ENCODE results near the gene PRKN.

The PRKN gene

DNA sequence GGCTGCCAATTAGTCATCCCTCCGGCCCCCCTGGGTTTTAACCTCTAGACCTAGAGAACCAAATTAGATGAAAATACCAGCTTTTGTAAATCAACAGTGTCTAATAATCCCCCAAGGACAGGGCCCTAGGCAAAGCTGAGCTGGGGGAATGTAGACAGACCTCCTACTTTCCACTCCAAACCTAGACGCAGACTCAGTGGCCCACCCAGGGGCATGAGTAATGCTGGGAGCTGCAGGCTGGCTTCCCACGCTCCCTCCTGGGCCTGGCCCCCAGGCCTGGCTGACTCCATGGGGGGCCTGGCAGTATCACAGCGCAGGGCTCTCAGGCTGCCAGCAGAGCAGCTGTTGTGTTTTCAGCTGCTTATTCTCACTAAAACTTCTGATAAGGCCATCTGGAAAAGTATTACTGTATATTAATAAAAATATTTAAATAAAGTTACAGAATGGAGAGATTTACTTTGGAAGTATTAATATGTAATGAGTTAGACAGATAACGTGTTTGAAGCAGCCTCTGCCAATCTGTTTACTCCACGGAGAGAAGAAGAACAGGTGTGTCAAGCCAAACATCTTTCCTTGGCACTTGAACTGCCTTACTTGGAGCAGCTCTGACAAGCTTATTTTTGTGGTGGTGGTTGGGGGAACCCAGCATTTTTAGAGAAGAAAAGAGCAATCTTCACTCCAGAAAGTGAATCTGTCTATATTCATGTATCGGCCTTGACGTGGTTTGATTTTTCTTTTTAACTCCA is 1309.7 kb downstream of the PRKN start:
- DNase-seq: no peak

- DNase-seq: no peak
Observed at GRCh38 chr6:161415302-161415855, 1312.2 kb downstream of the PRKN start.

- DNase-seq: no peak
Observed at GRCh38 chr6:161414707-161415106, 1312.9 kb downstream of the PRKN start.

GRCh38 chr6:161414180-161414579 is 1313.4 kb downstream of the PRKN start:
- DNase-seq: no peak

GRCh38 chr6:161413355-161413771 is 1314.2 kb downstream of the PRKN start:
- no peak for DNase-seq

DNA sequence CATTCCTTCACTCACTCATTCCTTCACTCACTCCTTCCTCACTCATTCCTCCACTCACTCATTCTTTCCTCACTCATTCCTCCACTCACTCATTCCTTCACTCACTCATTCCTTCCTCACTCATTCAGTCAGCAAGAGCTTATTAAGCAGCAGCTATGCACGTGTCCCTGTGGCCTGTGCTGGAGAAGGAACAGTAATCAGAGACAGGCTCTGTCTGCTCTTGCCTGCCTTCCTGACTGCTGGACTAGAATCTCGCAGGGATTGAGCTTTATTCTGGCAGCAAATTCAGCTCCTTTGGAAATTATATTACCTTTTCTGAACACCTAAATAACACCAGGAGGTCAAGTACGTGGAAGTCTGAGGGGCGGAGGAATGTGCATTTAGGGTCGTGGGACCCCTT is 1314.8 kb downstream of the PRKN start:
- DNase-seq: no peak

DNA sequence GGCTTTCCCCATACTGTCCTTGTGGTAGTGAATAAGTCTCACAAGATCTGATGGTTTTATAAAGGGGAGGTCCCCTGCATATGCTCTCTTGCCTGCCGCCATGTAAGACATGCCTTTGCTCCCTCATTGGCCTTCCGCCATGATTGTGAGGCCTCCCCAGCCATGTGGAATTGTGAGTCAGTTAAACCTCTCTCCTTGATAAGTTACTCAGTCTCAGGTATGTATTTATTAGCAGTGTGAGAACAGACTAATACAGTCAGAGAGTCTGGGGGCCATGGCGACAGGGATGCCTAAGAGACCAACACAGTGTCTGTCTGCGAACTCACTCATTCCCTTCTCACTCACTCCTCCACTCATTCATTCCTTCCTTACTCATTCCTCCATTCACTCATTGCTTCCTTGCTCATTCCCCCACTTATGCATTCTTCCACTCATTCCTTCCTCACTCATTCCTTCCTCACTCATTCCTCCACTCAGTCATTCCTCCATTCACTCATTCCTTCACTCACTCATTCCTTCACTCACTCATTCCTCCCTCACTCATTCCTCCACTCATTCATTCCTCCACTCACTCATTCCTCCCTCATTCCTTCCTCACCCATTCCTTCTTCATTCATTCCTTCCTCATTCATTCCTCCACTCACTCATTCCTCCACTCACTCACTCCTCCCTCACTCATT is 1316.2 kb downstream of the PRKN start:
- no peak for DNase-seq

DNA sequence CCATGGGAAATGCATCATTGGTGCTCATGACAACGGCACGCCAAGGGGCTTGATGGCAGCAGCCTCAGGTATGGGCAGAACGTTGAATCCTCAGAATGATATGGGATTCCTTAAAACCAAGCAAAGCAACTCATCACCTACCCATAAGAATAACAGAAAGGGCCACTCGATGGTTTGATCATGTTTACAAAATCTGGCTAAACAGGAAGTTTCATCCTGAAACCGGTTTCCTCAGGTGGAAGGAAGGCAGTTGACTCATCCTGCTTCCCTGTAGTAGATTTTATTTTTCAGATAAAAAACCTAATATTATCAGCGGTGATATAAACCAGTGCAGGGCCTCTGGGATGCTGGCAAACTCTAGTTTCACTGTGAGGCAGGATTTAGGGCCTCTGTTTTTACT is 1316.8 kb downstream of the PRKN start:
- no peak for DNase-seq

DNA sequence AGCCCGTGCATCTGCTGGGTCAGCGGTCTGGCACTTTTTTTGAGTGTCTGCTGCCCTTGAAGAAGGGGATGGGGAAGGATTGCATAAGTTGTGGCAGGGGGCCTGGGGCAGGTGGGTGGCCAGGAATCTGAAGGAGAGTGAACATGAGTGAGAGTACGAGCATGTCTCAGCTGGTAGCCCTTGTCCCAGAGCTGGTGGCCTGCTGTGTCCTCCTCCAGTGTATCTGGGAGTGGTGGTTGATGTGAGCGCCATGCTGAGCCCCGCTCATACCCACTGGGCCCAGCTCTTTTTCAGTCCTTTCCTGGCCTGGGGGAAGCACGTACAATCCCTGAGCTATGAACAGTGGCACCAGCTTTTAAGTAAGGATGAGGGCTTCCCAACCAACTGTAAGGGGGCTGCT is 1317.5 kb downstream of the PRKN start:
- no peak for DNase-seq

DNA sequence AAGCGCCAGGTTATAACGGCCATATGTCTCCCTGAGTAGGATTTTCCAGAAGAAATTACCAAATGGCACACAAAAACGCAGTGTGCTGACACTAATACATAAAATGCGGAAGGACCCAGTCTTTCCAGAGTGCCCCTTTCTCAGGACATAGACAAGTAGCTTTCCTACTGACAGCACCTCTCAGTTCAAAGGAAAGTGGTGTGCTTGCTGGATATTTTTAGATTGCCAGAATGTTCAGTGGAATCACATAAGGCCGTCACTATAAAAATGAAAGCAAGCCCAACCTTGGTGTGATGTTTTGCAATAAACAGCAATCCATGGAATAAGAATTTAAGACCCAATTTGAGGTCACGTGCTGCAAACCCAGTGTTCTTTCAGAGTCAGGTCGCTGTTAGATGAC is 1318.2 kb downstream of the PRKN start:
- no peak for DNase-seq

DNA sequence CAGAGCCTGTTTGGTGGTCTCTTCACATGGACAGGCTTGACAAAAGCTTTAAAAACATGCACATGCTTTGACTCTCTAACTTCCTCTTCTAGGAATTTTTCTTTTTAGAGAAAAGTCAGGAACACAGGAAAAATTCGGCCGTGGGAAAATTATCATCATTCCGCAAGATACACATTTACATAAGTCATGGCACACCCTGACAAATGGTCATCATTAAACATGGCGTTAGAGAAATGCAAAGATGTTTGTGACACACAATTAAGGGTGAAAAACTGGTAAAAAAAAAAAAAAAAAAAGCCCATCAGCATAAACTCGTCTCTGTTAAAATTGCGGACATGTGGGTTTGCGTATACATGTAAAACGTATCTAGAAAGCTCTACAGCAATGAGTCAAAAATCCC is 1319.5 kb downstream of the PRKN start:
- no peak for DNase-seq

DNA sequence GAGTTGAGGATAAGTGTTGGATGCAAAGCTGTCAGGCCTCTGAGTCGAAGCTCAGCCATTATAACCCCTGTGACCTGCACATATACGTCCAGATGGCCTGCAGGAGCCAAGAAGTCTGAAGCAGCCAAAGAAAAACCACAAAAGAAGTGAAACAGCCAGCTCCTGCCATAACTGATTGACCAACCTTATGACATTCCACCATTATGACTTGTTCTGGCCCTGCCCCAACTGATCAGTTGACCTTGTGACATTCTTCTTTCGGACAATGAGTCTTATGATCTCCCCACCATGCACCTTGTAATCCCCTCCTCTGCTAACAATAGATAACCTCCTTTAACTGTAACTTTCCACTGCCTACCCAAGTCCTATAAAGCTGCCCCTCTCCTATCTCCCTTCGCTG is 1320.0 kb downstream of the PRKN start:
- DNase-seq: no peak

DNA sequence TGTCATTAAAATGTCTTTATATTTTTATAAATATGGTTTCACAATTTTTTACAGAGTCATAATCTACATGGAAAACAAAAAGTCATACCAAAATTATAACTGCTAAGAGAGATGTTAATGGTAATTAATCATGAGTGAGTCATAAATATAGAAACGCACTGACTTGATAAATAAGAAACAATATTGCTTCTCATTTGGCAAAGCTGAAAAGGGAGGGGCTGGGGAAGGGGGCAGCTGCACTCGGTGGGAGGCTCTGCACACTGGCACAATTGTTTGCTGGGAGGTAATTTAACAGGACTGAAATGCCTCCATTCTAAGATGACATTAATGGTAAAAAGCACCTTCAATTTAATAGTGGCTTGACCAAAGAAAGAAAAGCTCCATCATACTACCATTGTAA is 1320.5 kb downstream of the PRKN start:
- no peak for DNase-seq

DNA sequence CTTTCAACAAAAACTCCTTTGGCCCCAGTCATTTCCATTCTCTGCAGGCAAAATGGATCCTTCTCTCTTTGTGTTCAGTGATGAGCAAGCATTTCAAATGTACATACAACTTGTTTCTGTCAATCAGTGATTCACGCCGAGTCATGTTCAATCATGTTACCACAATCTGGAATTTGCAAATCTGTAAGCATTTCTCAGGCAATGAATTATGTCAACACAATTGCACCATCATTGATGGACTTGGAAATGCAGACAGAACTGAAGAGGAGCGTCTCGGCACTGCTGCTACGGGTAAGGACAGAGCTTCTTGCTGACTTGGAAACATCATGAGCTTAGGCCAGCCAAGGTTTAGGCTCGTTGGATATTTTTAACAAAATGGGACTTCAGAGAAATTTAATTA is 1320.9 kb downstream of the PRKN start:
- no peak for DNase-seq

- no peak for DNase-seq
Observed at GRCh38 chr6:161405418-161405817, 1322.1 kb downstream of the PRKN start.

DNA sequence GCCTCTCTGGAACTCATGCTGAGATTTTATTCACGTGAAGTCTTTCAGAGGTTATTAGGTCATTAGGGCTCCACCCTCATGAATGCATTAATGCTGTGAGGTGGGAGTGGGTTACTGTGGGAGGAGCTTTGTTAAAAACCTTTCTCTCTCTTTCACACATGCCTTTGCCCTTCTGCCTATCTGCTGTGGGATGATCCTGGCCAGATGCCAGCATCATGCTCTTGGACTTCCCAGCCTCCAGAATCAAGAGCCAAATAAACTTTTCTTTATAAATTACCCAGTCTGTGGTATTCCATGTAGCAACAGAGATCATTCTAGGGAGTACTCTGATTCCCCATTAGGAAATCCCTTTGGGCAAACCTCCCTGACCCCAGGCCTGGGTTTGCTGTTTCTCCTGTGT is 1323.8 kb downstream of the PRKN start:
- DNase-seq: no peak

- no peak for DNase-seq
Observed at GRCh38 chr6:161401587-161402309, 1325.8 kb downstream of the PRKN start.

GRCh38 chr6:161400671-161401070 is 1326.9 kb downstream of the PRKN start:
- no peak for DNase-seq

DNA sequence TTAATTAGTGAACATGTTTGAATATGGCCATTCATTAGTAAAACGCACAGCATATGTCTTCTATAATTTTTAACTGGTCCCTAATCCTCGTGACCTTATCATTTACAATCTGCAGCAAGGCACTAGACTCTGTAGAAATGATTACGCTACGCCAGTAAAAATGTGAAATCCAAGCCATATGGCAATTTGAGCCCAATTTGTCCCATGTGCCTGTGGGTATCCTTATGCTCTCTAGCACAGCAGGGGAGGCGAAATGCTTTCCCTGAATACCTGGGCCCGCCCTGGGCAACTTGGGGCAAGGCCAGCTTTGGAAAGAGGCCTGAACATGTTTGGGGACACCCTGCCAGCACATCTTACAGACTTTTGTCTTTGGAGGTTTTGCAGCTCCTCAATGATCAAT is 1331.0 kb downstream of the PRKN start:
- DNase-seq: no peak

DNA sequence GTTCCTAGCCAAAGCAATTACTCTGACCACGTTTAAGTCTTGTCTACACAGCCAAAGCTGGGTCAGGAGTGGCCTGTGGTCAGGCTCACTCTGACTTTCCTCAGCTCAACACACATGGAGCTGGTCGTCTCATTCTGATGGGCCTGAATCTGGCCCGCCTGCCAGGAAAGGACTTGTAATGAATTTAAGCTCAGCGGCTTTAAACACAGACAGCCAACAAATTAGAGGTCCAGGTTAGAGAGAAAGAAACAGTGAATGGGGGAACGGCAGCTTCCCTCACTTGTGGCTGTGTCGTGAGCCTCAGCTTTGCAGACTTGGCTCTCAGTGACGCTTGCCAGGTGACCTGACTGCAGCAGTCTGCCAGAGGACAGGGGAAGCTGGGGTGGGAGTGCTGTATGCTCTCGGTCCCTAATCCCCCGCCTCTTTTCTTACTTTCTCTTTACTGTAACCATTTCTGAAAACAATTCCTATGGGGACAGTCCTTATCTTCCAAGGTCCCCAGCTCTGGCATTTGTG is 1331.8 kb downstream of the PRKN start:
- no peak for DNase-seq

- no peak for DNase-seq
Observed at GRCh38 chr6:161394437-161394836, 1333.1 kb downstream of the PRKN start.

GRCh38 chr6:161393839-161394364 is 1333.7 kb downstream of the PRKN start:
- DNase-seq: peak in 2 of 6 experiments; percentile 25 to 35

DNA sequence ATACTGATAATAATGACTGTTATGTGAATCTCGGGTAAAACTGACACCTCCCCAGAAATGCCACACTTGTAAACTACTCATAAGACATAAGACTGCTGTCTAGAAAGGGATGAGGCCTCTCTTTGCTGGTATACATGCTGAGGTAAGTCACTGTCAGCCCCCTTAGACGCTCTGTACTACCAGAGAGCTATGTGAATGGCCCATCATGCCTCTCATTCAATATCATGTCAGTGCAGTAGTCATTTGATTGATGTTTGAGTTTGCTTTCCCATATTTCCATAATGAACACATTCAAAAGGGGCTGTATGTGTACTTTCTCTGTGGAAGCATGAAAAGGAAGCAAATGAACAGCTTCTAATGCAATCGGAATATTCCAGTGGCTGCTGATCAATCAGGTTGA is 1334.3 kb downstream of the PRKN start:
- no peak for DNase-seq
